H9 (cell line): ENCODE measurements around the gene AMH. TPM values are rescaled to one million over a fixed set of nuclear protein-coding genes. Genes with fewer than 3 reads are reported as not detected.

Source experiments
- DNase-seq: peaks from one replicate; pipeline ENCODE4 v3.0.0-alpha.2; 2017
- H2AFZ ChIP-seq: one replicate; pipeline ENCODE4 v1.6.1; 2013; ENCODE audit warnings: mild to moderate bottlenecking, low read length, control low read depth, moderate library complexity
- H2AK5ac ChIP-seq: 2 replicates; pipeline ENCODE4 v1.6.1; 2013; ENCODE audit warnings: low read length, control low read depth, mixed read lengths; ENCODE audit not compliant: insufficient read length
- H2BK120ac ChIP-seq: one replicate; pipeline ENCODE4 v1.6.1; 2013; ENCODE audit warnings: low read depth, mild to moderate bottlenecking, low read length, control low read depth, inconsistent platforms; ENCODE audit not compliant: poor library complexity, severe bottlenecking
- H2BK12ac ChIP-seq: 2 replicates; pipeline ENCODE4 v1.6.1; 2013; ENCODE audit warnings: low read length, control low read depth, mixed read lengths, low read depth; ENCODE audit not compliant: insufficient read length
- H2BK15ac ChIP-seq: 2 replicates; pipeline ENCODE4 v1.6.1; 2013; ENCODE audit warnings: low read depth, low read length, control low read depth
- H2BK20ac ChIP-seq: one replicate; pipeline ENCODE4 v1.6.1; 2013; ENCODE audit warnings: low read depth, mild to moderate bottlenecking, low read length, control low read depth, inconsistent platforms; ENCODE audit not compliant: poor library complexity, severe bottlenecking
- H2BK5ac ChIP-seq: 2 replicates; pipeline ENCODE4 v1.6.1; 2013; ENCODE audit warnings: low read length, control low read depth, mixed read lengths; ENCODE audit not compliant: insufficient read length
- H3K14ac ChIP-seq: 2 replicates; pipeline ENCODE4 v1.6.1; 2013; ENCODE audit warnings: low read length, control low read depth; ENCODE audit not compliant: insufficient read depth
- H3K18ac ChIP-seq: 2 replicates; pipeline ENCODE4 v1.6.1; 2013; ENCODE audit warnings: low read depth, mild to moderate bottlenecking, mixed read lengths, low read length, control low read depth; ENCODE audit not compliant: insufficient read length
- H3K23ac ChIP-seq: 2 replicates; pipeline ENCODE4 v1.6.1; 2013; ENCODE audit warnings: low read length, control low read depth, mixed read lengths, low read depth; ENCODE audit not compliant: insufficient read length
- H3K23me2 ChIP-seq: 2 replicates; pipeline ENCODE4 v1.6.1; 2013; ENCODE audit warnings: low read depth, mild to moderate bottlenecking, mixed read lengths, low read length, control low read depth; ENCODE audit not compliant: insufficient read length, poor library complexity, severe bottlenecking
- H3K27ac ChIP-seq: 2 replicates; pipeline ENCODE4 v1.5.1; 2013; ENCODE audit warnings: low read length, control low read depth, mixed read lengths, low read depth; ENCODE audit not compliant: insufficient read length
- H3K27me3 ChIP-seq: 2 replicates; pipeline ENCODE4 v1.6.1; 2013; ENCODE audit warnings: low read length, control low read depth, inconsistent platforms; ENCODE audit not compliant: insufficient read depth
- H3K4ac ChIP-seq: 2 replicates; pipeline ENCODE4 v1.6.1; 2013; ENCODE audit warnings: low read depth, mild to moderate bottlenecking, control low read depth, inconsistent platforms, low read length, moderate library complexity
- H3K4me1 ChIP-seq: 2 replicates; pipeline ENCODE4 v1.6.1; 2013; ENCODE audit warnings: low read length, control low read depth, inconsistent platforms; ENCODE audit not compliant: insufficient read depth
- H3K4me2 ChIP-seq: 2 replicates; pipeline ENCODE4 v1.6.1; 2013; ENCODE audit warnings: low read length, control low read depth, mixed read lengths; ENCODE audit not compliant: insufficient read length, insufficient read depth
- H3K56ac ChIP-seq: 2 replicates; pipeline ENCODE4 v1.6.1; 2013; ENCODE audit warnings: low read depth, mild to moderate bottlenecking, mixed read lengths, low read length, control low read depth; ENCODE audit not compliant: insufficient read length
- H3K79me1 ChIP-seq: 2 replicates; pipeline ENCODE4 v1.6.1; 2013; ENCODE audit warnings: low read depth, mild to moderate bottlenecking, moderate library complexity, low read length, control low read depth, inconsistent platforms; ENCODE audit not compliant: insufficient read depth, poor library complexity, severe bottlenecking
- H3K79me2 ChIP-seq: 2 replicates; pipeline ENCODE4 v1.6.1; 2013; ENCODE audit warnings: low read length, control low read depth, inconsistent platforms; ENCODE audit not compliant: insufficient read depth
- H3K9ac ChIP-seq: 2 replicates; pipeline ENCODE4 v1.6.1; 2013; ENCODE audit warnings: low read length, control low read depth, mixed read lengths; ENCODE audit not compliant: insufficient read length; ENCODE audit errors: extremely low read depth
- H3K9me3 ChIP-seq: one replicate; pipeline ENCODE4 v1.6.1; 2013; ENCODE audit warnings: low read depth, low read length, inconsistent platforms; ENCODE audit not compliant: control insufficient read depth
- H3T11ph ChIP-seq: one replicate; pipeline ENCODE4 v1.6.1; 2013; ENCODE audit warnings: mild to moderate bottlenecking, low read length, control low read depth, inconsistent platforms
- H4K20me1 ChIP-seq: one replicate; pipeline ENCODE4 v1.6.1; 2013; ENCODE audit not compliant: control insufficient read depth, insufficient read length, insufficient read depth
- H4K5ac ChIP-seq: 2 replicates; pipeline ENCODE4 v1.6.1; 2013; ENCODE audit warnings: low read depth, mild to moderate bottlenecking, mixed read lengths, low read length, control low read depth; ENCODE audit not compliant: insufficient read length
- H4K8ac ChIP-seq: replicated peaks from 2 replicates; pipeline ENCODE4 v1.6.1; 2013; ENCODE audit warnings: low read length, control low read depth, mixed read lengths, low read depth; ENCODE audit not compliant: insufficient read length
- H4K91ac ChIP-seq: 2 replicates; pipeline ENCODE4 v1.6.1; 2013; ENCODE audit warnings: low read depth, mild to moderate bottlenecking, moderate library complexity, mixed read lengths, low read length, control low read depth; ENCODE audit not compliant: insufficient read length
- H3K27ac Mint-ChIP-seq, 3 experiments: 2 replicates in 2 of 3; 3 replicates in 1 of 3; pipeline ENCODE4 v1.8.0; 2020 to 2021; ENCODE audit warnings: mixed read lengths in 3 of 3, mild to moderate bottlenecking in 1 of 3, moderate library complexity in 1 of 3
- H3K27me3 Mint-ChIP-seq: 2 replicates; pipeline ENCODE4 v1.8.0; 2021; ENCODE audit warnings: low read depth, mild to moderate bottlenecking, moderate library complexity, mixed read lengths
- H3K36me3 Mint-ChIP-seq, 3 experiments: 2 replicates in 2 of 3; 3 replicates in 1 of 3; pipeline ENCODE4 v1.8.0; 2020 to 2021; ENCODE audit warnings: low read depth in 3 of 3, mixed read lengths in 3 of 3; ENCODE audit not compliant: insufficient read depth in 1 of 3
- H3K4me1 Mint-ChIP-seq, 2 experiments: 2 replicates each; pipeline ENCODE4 v1.8.0; 2020; ENCODE audit warnings: mixed read lengths in 2 of 2
- H3K4me3 Mint-ChIP-seq, 2 experiments: 2 replicates in 1 of 2; 3 replicates in 1 of 2; pipeline ENCODE4 v1.8.0; 2020 to 2021; ENCODE audit warnings: mild to moderate bottlenecking in 2 of 2, mixed read lengths in 2 of 2, moderate library complexity in 1 of 2
- H3K9me3 Mint-ChIP-seq, 2 experiments: 2 replicates in 1 of 2; 3 replicates in 1 of 2; pipeline ENCODE4 v1.8.0; 2020; ENCODE audit warnings: mild to moderate bottlenecking in 2 of 2, mixed read lengths in 2 of 2, moderate library complexity in 1 of 2
- CTCF ChIP-seq: fragments of 200-600 bp; sonication (generic); conservative IDR thresholded peaks from 3 replicates; pipeline ENCODE4 v1.8.0; 2021; ENCODE audit warnings: antibody characterized with exemption, mild to moderate bottlenecking
- WGBS: extraction: QIAGEN DNeasy Blood & Tissue Kit; methylation state at CpG from one replicate; pipeline ENCODE4 v1.1.7; 2013; ENCODE audit warnings: missing lambda C conversion rate, low lambda C conversion rate, mixed read lengths; ENCODE audit not compliant: insufficient read length; ENCODE audit errors: extremely low coverage; 5-methylcytosine and 5-hydroxymethylcytosine counted together
- total RNA-seq: library from RNA; stranded (reverse); gene quantifications from 2 replicates; pipeline ENCODE4 v1.2.1, GENCODE V29; 2021

AMH gene
- total RNA-seq, 1 experiment from 2014 or later, result 70.7 TPM

- Histone ChIP-seq H3K4me2 (no peak overlapping the region), H3K27me3 (no peaks in the 10 kb centered on the region), H2BK12ac (no peak overlapping the region), H3K23me2 (no peaks in the 10 kb centered on the region), H3K4me1 (no peaks in the 10 kb centered on the region), H2BK5ac (no peak overlapping the region), H3K9me3 (no peaks in the 10 kb centered on the region), H3K56ac (no peak overlapping the region), H3K79me2 (no peaks in the 10 kb centered on the region), H3K18ac (no peak overlapping the region), H2AK5ac (no peak overlapping the region), H2BK120ac (no peak overlapping the region), H4K8ac (no peak overlapping the region), H4K91ac (no peak overlapping the region), H3K9ac (no peak overlapping the region), H2AFZ (no peak overlapping the region), H3K4ac (no peak overlapping the region), H3K27ac (no peak overlapping the region), H2BK20ac (no peak overlapping the region), H3T11ph (no peak overlapping the region), H4K5ac (no peak overlapping the region), H2BK15ac (no peak overlapping the region), H4K20me1 (no peaks in the 10 kb centered on the region), H3K79me1 (no peaks in the 10 kb centered on the region), H3K23ac (no peak overlapping the region), H3K14ac (no peak overlapping the region)
- H3K9me3 Mint-ChIP-seq, result no peaks in the 10 kb centered on the region
- peaks cover 21 to 44% (median 43%) of the 10 kb centered on the region in 3 experiments for H3K36me3 Mint-ChIP-seq
- no peaks in the 10 kb centered on the region for H3K4me1 Mint-ChIP-seq
- 100% methylated on average over 1 of the region's 10 CpGs for WGBS
- H3K4me3 Mint-ChIP-seq, result no peak overlapping the region
- DNase-seq, result no peak
- 0 out of 3 replicates have a peak, but pooled peaks have one; percentile 3 for TF ChIP-seq CTCF
- H3K27ac Mint-ChIP-seq, result no peak overlapping the region
- H3K27me3 Mint-ChIP-seq, result no peaks in the 10 kb centered on the region
Measured at GRCh38 chr19:2208975-2209374, 40.1 kb upstream of the AMH start.
